Fibroblast of the aortic adventitia (primary cell): ENCODE results near the gene TXNIP. TPM values are rescaled to one million over a fixed set of nuclear protein-coding genes. Genes with fewer than 3 reads are reported as not detected.

ENCODE experiments used
- DNase-seq: peaks from one replicate; pipeline ENCODE4 v3.0.0-alpha.2; 2010; ENCODE audit warnings: low read depth
- H3K4me3 ChIP-seq: 2 replicates; pipeline ENCODE4 v1.5.1; 2011; ENCODE audit warnings: low read depth, mild to moderate bottlenecking, control low read depth, low read length, moderate library complexity
- total RNA-seq: library from RNA; depleted of rRNA; stranded (reverse); fragments of >200 nt; gene quantifications from 2 replicates; pipeline ENCODE4 v1.2.3, GENCODE V29; 2012; ENCODE audit warnings: low replicate concordance
- TF ChIP-seq, protein P1 (sequence below): IDR thresholded peaks from 2 replicates; pipeline ENCODE4 v1.5.1; 2011; ENCODE audit warnings: mild to moderate bottlenecking, low read length, control low read depth, inconsistent platforms; ENCODE audit not compliant: insufficient read depth

TXNIP gene
- total RNA-seq, 1 donor: 73.0 TPM

DNA sequence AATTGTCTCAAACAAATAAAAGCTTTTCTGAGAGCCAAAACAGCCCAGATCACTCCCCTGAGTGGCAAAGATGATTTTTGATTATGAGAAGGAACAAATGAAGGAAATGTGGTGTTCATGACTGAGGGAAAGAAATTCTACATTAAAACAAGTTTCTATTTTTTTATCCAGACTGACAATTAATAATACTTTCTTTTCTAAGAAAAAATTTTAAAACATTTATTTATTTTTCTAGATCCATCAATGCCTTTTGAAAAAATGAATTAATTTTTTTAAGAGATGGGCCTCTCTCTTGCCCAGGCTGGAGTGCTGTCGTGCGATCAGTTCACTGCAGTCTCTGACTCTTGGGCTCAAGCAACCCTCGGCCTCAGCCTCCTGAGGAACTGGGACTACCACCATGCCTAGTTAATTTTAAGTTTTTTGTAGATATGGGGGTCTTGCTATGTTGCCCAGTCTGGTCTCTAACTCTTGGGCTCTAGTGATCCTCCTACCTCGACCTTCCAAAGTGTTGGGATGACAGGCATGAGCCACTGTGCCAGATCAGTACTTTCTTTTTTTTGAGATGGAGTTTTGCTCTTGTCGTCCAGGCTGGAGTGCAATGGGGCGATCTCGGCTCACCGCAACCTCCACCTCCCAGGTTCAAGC is 11.2 kb upstream of the TXNIP start:
- TF ChIP-seq, protein P1, sequence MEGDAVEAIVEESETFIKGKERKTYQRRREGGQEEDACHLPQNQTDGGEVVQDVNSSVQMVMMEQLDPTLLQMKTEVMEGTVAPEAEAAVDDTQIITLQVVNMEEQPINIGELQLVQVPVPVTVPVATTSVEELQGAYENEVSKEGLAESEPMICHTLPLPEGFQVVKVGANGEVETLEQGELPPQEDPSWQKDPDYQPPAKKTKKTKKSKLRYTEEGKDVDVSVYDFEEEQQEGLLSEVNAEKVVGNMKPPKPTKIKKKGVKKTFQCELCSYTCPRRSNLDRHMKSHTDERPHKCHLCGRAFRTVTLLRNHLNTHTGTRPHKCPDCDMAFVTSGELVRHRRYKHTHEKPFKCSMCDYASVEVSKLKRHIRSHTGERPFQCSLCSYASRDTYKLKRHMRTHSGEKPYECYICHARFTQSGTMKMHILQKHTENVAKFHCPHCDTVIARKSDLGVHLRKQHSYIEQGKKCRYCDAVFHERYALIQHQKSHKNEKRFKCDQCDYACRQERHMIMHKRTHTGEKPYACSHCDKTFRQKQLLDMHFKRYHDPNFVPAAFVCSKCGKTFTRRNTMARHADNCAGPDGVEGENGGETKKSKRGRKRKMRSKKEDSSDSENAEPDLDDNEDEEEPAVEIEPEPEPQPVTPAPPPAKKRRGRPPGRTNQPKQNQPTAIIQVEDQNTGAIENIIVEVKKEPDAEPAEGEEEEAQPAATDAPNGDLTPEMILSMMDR: no peak
- H3K4me3 ChIP-seq: no peak overlapping the region
- no peak for DNase-seq

DNA sequence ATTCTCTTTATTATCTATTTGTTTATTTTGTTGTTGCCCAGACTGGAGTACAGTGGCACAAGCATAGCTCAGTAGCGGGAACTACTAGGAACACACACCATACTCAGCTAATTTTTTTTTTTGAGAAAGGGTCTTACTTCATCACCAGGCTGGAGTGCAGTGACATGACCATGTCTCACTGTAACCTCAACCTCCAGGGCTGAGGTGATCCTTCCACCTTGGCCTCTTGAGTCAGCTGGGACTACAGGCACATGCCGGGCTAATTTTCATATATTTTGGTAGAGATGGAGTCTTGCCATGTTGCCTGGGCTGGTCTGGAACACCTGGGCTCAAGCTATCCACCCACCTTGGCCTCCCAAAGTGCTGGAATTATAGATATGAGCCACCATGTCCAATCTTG is 5.3 kb upstream of the TXNIP start:
- no peak overlapping the region for H3K4me3 ChIP-seq
- DNase-seq: no peak

DNA sequence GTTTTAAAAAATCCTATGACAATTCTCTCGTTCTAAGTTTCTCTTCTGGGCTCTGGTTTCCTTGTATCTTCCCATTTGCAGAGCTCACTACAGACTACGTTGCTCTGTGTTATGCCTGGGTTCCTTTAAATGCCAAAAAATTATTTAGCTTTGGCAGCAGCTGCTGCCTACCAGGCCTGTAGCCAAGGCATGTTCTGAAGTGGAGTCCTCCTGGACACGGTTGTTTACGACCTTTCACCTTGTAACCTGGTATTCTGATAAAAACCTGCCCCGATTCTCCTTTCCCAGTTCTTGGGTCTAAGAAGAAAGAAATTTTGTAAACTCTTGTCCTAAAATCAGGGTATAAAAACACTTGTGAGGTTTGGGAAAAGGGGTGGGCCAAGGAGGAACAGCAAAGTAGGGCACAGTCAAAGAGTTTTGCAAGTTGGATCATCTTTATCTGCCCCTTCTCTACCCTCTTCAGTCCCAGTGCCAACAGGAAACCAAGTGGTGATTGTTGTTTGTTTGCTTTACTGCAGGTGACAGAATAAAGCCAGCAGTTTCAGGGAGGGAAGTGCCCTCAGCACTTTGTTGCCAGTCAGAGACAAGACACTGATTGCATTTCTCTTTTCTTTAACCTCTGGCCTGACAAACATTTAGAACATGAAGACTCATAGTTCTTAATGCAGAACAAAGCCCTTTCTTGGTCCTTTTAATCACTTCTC is 3.1 kb upstream of the TXNIP start:
- TF ChIP-seq, protein P1: no peak
- DNase-seq: peak; percentile 47
- no peak overlapping the region for H3K4me3 ChIP-seq

More for the DNA sequence above, 5.3 kb upstream of the TXNIP start:
- TF ChIP-seq, protein P1: no peak

DNA sequence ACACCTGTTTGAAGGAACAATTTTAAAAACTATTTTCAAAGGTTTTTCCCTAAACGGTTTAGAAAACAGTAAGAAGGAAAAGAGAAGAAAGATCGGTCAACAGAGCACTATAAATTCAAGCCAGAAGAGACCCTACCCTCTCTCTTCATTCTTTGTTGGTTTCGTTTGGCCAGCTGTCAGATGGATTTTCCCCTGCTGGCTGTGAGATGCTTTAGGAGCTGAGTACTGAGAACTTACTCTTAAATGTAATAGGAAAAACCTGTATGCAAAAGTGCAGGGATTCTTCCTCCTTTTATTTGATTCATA is 1.3 kb upstream of the TXNIP start:
- TF ChIP-seq, protein P1: peak; percentile 19
- H3K4me3 ChIP-seq: no peak overlapping the region

DNA sequence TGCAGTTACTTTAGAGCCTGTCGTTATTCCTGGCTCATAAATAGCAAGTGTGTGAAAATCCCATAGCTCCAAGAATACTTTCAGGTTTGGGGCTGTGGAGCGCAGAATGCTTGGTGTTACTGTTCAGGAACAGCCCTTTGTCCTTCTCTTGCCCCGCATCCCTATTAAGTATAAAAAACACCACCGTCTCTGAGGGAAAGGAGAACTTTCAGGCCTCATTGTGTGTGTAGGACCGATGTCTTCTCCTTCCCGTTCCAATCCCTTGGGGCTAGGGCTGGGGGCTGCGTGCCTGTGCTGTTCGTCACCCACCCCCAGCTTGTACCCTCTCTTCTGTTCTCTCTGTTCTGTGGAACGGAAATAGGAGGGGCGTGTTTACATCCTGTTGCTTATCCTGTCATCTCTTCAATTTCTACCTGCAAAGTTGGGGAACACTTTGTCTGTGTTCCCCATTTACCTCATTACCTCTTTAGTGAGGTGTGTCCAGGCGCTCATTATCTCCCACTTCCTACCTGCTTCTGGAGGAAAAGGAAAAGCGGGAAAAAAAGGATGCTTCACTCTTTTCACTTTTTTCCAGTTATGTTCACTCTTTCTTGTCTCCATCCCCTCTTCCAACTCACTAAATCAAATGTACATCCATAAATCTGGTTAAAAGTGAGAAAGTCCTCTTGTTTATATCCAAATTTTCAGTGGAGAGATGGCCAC is 788 bp upstream of the TXNIP start:
- H3K4me3 ChIP-seq: peak overlapping the region; percentile 73
- no peak for DNase-seq

More for the DNA sequence above, 1.3 kb upstream of the TXNIP start:
- no peak for DNase-seq

DNA sequence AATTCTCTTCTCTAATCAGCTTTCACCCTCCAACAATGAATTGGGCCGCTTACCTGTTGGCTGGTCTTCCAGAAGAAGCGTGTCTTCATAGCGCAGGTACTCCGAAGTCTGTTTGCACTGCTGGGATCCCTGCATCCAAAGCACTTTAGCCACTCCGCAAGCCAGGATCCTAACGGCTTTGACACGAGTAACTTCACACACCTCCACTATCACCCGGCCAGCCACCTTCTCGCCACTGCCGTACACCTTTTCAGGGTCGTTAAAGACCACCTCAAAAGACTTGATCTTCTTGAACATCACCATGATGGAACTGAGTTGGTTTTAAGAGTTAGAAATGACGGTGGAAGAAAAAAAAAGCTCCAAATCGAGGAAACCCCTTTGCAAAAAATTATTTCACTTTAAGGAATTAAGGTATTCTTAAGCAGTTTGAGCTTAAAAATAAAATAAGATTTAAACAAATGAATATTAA is 381 bp downstream of the TXNIP start:
- TF ChIP-seq, protein P1: no peak
- DNase-seq: no peak
- peak overlapping the region; percentile 99 for H3K4me3 ChIP-seq

More for the DNA sequence above, 788 bp upstream of the TXNIP start:
- TF ChIP-seq, protein P1: no peak
